ENCODE data around the gene LPGAT1. TPM values are rescaled to one million over a fixed set of nuclear protein-coding genes. Genes with fewer than 3 reads are reported as not detected.
"Not testable (repeated sequence)": the region's sequence is repeated elsewhere in the genome, so short reads cannot be mapped to it uniquely, and the experiment has no call there.

Gene LPGAT1, protein sequence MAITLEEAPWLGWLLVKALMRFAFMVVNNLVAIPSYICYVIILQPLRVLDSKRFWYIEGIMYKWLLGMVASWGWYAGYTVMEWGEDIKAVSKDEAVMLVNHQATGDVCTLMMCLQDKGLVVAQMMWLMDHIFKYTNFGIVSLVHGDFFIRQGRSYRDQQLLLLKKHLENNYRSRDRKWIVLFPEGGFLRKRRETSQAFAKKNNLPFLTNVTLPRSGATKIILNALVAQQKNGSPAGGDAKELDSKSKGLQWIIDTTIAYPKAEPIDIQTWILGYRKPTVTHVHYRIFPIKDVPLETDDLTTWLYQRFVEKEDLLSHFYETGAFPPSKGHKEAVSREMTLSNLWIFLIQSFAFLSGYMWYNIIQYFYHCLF
- 24.4 TPM for polyA plus RNA-seq (2013)

DNA sequence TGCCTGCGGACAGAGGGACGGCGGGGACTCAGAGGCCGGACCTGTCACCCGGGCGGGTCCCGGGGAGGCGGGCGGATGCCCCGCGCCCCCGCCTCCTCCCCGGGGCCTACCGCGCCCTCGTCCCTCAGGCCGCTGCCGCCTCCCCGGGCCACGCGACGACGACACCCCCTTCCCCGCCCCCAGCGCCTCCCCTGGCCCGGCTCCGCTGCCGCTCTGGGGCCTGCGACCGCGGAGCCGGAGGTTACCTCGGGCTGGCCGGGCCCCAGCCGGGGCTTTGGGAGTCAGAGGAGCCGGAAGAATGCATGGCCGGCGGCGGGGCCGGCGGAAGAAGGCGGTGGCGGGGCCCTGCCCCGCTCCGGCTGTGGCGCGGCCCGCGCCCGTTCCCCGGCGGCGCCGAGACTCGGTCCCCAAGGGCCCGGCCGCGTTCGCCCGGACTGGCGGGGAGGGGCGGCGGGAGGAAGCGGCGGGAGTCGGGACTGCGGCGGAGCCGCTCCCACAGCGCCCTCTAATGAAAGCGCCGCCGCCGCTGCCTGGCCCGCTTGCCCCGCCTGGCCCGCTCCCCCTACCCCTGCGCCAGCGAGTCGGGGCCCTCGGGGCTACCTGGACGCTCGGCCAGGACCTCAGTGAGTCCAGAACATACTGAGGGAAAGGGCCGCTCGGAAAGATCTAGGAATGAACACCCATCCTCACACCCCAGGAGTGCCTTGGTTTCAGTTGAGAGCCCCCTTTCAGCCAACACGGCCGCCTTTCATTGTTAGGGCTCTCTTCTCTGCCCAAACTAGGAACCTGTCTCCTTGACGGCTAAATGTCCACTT is at the start of gene LPGAT1:
LPGAT1 (minus strand) TSS at position 436 of the 815 bp plus-strand sequence. CDS start 1,467 bp downstream, outside the sequence.
- WGBS (ENCODE audit: insufficient coverage), result 0% methylated on average over 61 of the region's 88 CpGs
- POLR2A ChIA-PET, result no interaction called here
- H3K36me3 ChIP-seq (ENCODE audit: control insufficient read depth in 4 of 4, insufficient read depth in 4 of 4, low read length in 3 of 4), result peaks cover 0 to 6% (median 5%) of the 10 kb centered on the region in 4 experiments
- CTCF ChIA-PET, result no interaction called here
- H3K4me1 ChIP-seq (ENCODE audit: control extremely low read depth in 1 of 4, control insufficient read depth in 4 of 4, insufficient read depth in 4 of 4, low read length in 3 of 4), result peaks cover 4 to 35% (median 20%) of the 10 kb centered on the region in 4 experiments
- H3K9me3 ChIP-seq (ENCODE audit: control extremely low read depth in 1 of 5, control insufficient read depth in 4 of 5, insufficient read depth in 2 of 5, low read depth in 1 of 5, low read length in 4 of 5), result no peaks in the 10 kb centered on the region
- peak; percentile 69 to 83 (median 75) for DNase-seq
- no peaks in the 10 kb centered on the region for H3K27me3 ChIP-seq (replicated peaks in 2 of 5; ENCODE audit: control insufficient read depth in 4 of 5, insufficient read depth in 5 of 5, low read length in 4 of 5)
- peak within 1 kb of the TSS; percentile 69 to 94 (median 79) for H3K4me3 ChIP-seq (ENCODE audit: control insufficient read depth in 1 of 7, extremely low read depth in 1 of 7, insufficient read depth in 4 of 7, low read depth in 2 of 7, low read length in 6 of 7)
- H3K27ac ChIP-seq (ENCODE audit: insufficient read depth in 1 of 2, low read depth in 1 of 2, low read length in 2 of 2, poor library complexity in 1 of 2, severe bottlenecking in 2 of 2), result peak within 1 kb of the TSS; percentile 40 to 82

DNA sequence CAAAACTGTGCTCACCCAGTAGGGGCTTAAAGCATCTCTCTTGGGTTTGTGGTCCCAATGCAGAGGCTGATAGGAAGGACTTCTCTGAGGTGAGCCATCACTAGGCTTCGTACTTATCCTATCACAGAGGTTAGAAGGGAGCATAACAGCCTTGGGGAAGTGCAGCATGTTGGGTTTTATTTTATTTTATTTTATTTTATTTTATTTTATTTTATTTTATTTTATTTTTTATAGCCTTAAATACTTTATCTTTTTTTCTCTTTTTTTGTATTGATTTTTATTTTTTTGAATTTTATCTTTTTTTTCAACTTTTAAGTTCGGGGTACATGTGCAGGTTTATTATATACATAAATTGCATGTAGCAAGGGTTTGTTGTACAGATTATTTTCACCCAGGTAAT is 48.9 kb upstream of the LPGAT1 start:
- H3K27ac ChIP-seq (ENCODE audit: insufficient read depth in 1 of 2, low read depth in 1 of 2, low read length in 2 of 2, poor library complexity in 1 of 2, severe bottlenecking in 2 of 2), result no peak overlapping the region
- H3K4me1 ChIP-seq (ENCODE audit: control extremely low read depth in 1 of 4, control insufficient read depth in 4 of 4, insufficient read depth in 4 of 4, low read length in 3 of 4), result no peaks in the 10 kb centered on the region
- ChIA-PET POLR2A (no interaction called here), CTCF (no interaction called here)
- no peaks in the 10 kb centered on the region for H3K36me3 ChIP-seq (ENCODE audit: control insufficient read depth in 4 of 4, insufficient read depth in 4 of 4, low read length in 3 of 4)
- no peaks in the 10 kb centered on the region for H3K27me3 ChIP-seq (replicated peaks in 2 of 5; ENCODE audit: control insufficient read depth in 4 of 5, insufficient read depth in 5 of 5, low read length in 4 of 5)
- H3K4me3 ChIP-seq (ENCODE audit: control insufficient read depth in 1 of 7, extremely low read depth in 1 of 7, insufficient read depth in 4 of 7, low read depth in 2 of 7, low read length in 6 of 7), result no peak overlapping the region
- no peak for DNase-seq
- peaks cover 0 to 2% (median 0%) of the 10 kb centered on the region in 5 experiments for H3K9me3 ChIP-seq (ENCODE audit: control extremely low read depth in 1 of 5, control insufficient read depth in 4 of 5, insufficient read depth in 2 of 5, low read depth in 1 of 5, low read length in 4 of 5)
- WGBS (ENCODE audit: insufficient coverage), result no CpG with 5 or more reads among the region's 2 CpGs

DNA sequence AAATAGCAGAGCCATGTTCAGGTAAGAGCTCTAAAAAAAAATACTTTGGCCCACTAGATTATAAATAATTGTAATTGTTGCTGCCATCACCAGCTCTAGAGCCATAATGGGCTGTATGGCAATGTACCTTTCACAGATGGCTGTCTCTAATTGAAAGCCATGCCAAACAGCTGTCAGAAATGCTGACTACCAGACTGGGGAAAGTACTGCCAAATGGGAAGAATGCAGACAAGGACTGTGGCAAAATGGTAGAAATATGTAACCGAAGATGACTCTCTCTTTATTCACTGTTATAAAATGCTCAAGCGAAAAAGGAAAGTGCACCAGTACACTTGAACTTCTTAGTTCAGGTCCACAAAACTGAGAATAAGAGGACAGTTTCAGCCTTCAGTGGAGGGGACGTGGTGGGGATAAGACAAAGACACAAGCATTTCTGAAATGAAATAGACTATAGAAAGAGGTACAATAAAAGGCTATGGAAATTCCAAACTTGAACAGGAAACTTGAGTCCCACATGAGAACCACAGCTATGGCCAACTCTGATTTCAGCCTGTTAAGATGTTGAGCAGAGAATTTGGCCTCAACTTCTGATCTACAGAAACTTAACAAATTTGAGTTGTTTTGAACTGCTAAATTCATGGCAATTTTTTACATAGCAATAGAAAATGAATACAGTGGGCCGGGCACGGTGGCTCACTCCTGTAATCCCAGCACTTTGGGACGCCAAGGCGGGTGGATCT is 46.5 kb upstream of the LPGAT1 start:
- H3K4me3 ChIP-seq (ENCODE audit: control insufficient read depth in 1 of 7, extremely low read depth in 1 of 7, insufficient read depth in 4 of 7, low read depth in 2 of 7, low read length in 6 of 7), result no peak overlapping the region
- H3K27ac ChIP-seq (ENCODE audit: insufficient read depth in 1 of 2, low read depth in 1 of 2, low read length in 2 of 2, poor library complexity in 1 of 2, severe bottlenecking in 2 of 2), result no peak overlapping the region
- no peaks in the 10 kb centered on the region for H3K36me3 ChIP-seq (ENCODE audit: control insufficient read depth in 4 of 4, insufficient read depth in 4 of 4, low read length in 3 of 4)
- DNase-seq, result no peak
- no peaks in the 10 kb centered on the region for H3K27me3 ChIP-seq (replicated peaks in 2 of 5; ENCODE audit: control insufficient read depth in 4 of 5, insufficient read depth in 5 of 5, low read length in 4 of 5)
- H3K4me1 ChIP-seq (ENCODE audit: control extremely low read depth in 1 of 4, control insufficient read depth in 4 of 4, insufficient read depth in 4 of 4, low read length in 3 of 4), result no peaks in the 10 kb centered on the region
- WGBS (ENCODE audit: insufficient coverage), result 100% methylated on average over 6 of the region's 7 CpGs
- H3K9me3 ChIP-seq (ENCODE audit: control extremely low read depth in 1 of 5, control insufficient read depth in 4 of 5, insufficient read depth in 2 of 5, low read depth in 1 of 5, low read length in 4 of 5), result peaks cover 0 to 2% (median 0%) of the 10 kb centered on the region in 5 experiments
- CTCF ChIA-PET, result interaction anchor here (1.0 to 1.8 kb wide), 2 partner anchors 8 to 12 kb away, joined by 3 read pairs; no protein-coding TSS in a partner anchor
- POLR2A ChIA-PET, result no interaction called here

DNA sequence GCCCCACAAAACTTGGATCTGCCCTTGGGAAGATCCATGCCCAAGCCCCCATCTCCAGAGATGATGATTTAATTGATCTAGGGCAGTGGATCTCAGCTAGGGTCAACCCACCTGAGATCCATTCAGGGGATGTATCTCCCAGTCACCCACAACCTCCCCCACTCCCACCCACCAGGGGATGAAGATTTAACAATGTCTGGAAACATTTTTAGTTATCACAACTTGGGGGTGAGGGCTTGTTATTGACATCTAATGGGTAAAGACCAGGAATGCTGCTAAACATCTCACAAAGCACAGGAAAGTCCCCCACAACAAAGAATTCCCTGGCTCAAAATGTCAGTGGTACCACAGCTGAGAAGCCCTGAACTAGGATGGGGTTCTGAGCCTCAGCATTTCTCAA is 45.0 kb upstream of the LPGAT1 start:
- POLR2A ChIA-PET, result no interaction called here
- no peak overlapping the region for H3K4me3 ChIP-seq (ENCODE audit: control insufficient read depth in 1 of 7, extremely low read depth in 1 of 7, insufficient read depth in 4 of 7, low read depth in 2 of 7, low read length in 6 of 7)
- no peak for DNase-seq
- CTCF ChIA-PET, result interaction anchor here (0.5 kb wide), 1 partner anchor 916 kb away, joined by 3 read pairs; the partner anchor contains the start of genes NSL1 and TATDN3
- no peaks in the 10 kb centered on the region for H3K9me3 ChIP-seq (ENCODE audit: control extremely low read depth in 1 of 5, control insufficient read depth in 4 of 5, insufficient read depth in 2 of 5, low read depth in 1 of 5, low read length in 4 of 5)
- no peaks in the 10 kb centered on the region for H3K27me3 ChIP-seq (replicated peaks in 2 of 5; ENCODE audit: control insufficient read depth in 4 of 5, insufficient read depth in 5 of 5, low read length in 4 of 5)
- H3K4me1 ChIP-seq (ENCODE audit: control extremely low read depth in 1 of 4, control insufficient read depth in 4 of 4, insufficient read depth in 4 of 4, low read length in 3 of 4), result no peaks in the 10 kb centered on the region
- H3K36me3 ChIP-seq (ENCODE audit: control insufficient read depth in 4 of 4, insufficient read depth in 4 of 4, low read length in 3 of 4), result no peaks in the 10 kb centered on the region
- H3K27ac ChIP-seq (ENCODE audit: insufficient read depth in 1 of 2, low read depth in 1 of 2, low read length in 2 of 2, poor library complexity in 1 of 2, severe bottlenecking in 2 of 2), result no peak overlapping the region

DNA sequence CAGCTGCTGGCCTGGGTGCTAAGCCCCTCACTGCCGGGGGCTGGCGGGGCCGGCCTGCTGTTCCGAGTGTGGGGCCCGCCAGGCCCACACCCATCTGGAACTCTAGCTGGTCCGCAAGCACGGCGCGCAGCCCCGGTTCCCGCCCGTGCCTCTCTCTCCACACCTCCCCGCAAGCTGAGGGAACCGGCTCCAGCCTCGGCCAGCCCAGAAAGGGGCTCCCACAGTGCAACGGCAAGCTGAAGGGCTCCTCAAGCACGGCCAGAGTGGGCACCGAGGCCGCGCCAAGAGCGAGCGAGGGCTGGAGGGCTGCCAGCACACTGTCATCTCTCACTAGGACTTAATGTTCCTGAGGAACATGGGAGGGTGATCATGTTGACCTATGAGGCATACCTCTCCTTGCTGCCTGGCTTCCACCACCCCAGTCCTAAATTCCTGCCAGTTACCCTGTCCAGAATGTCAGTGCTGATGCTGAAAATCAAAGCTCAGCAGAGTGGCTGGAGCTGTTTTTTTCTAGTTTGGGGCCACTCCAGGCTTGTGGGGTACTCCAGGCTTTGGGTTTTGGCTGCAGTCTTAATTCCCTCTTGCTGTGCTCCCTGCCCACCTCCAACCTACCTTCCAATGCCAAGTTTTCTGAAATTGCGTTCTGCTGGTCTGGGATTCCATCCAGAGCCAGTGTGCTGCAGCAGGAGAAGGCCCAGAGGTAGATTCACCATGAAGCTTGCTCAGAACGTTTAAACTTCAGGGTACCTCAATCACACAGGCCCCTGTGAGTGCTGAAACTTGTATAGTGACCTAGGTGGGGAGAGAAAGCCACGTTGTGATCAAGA is 44.2 kb upstream of the LPGAT1 start:
- ChIA-PET POLR2A (no interaction called here), CTCF (interaction anchor here (1.4 kb wide), 1 partner anchor 160 kb away, joined by 3 read pairs; the partner anchor contains the start of genes DTL and INTS7)
- Histone ChIP-seq H3K4me3 (ENCODE audit: control insufficient read depth in 1 of 7, extremely low read depth in 1 of 7, insufficient read depth in 4 of 7, low read depth in 2 of 7, low read length in 6 of 7) (no peak overlapping the region), H3K4me1 (ENCODE audit: control extremely low read depth in 1 of 4, control insufficient read depth in 4 of 4, insufficient read depth in 4 of 4, low read length in 3 of 4) (no peaks in the 10 kb centered on the region), H3K27me3 (replicated peaks in 2 of 5; ENCODE audit: control insufficient read depth in 4 of 5, insufficient read depth in 5 of 5, low read length in 4 of 5) (no peaks in the 10 kb centered on the region), H3K36me3 (ENCODE audit: control insufficient read depth in 4 of 4, insufficient read depth in 4 of 4, low read length in 3 of 4) (no peaks in the 10 kb centered on the region), H3K27ac (ENCODE audit: insufficient read depth in 1 of 2, low read depth in 1 of 2, low read length in 2 of 2, poor library complexity in 1 of 2, severe bottlenecking in 2 of 2) (no peak overlapping the region), H3K9me3 (ENCODE audit: control extremely low read depth in 1 of 5, control insufficient read depth in 4 of 5, insufficient read depth in 2 of 5, low read depth in 1 of 5, low read length in 4 of 5) (no peaks in the 10 kb centered on the region)
- DNase-seq, result no peak
- WGBS (ENCODE audit: insufficient coverage), result 93% methylated on average over 9 of the region's 25 CpGs

DNA sequence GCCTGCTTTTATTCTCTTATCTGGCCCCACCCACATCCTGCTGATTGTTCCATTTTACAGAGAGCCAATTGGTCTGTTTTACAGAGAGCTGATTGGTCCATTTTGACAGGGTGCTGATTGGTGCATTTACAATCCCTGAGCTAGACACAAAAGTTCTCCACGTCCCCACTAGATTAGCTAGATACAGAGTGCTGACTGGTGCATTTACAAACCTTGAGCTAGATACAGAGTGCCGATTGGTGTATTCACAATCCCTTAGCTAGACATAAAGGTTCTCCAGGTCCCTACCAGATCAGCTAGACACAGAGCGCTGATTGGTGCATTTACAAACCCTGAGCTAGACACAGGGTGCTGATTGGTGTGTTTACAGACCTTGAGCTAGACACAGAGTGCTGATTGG is 43.2 kb upstream of the LPGAT1 start:
- DNase-seq; H3K27me3 ChIP-seq (replicated peaks in 2 of 5; ENCODE audit: control insufficient read depth in 4 of 5, insufficient read depth in 5 of 5, low read length in 4 of 5); H3K4me3 ChIP-seq (ENCODE audit: control insufficient read depth in 1 of 7, extremely low read depth in 1 of 7, insufficient read depth in 4 of 7, low read depth in 2 of 7, low read length in 6 of 7); H3K27ac ChIP-seq (ENCODE audit: insufficient read depth in 1 of 2, low read depth in 1 of 2, low read length in 2 of 2, poor library complexity in 1 of 2, severe bottlenecking in 2 of 2); H3K36me3 ChIP-seq (ENCODE audit: control insufficient read depth in 4 of 4, insufficient read depth in 4 of 4, low read length in 3 of 4); H3K9me3 ChIP-seq (ENCODE audit: control extremely low read depth in 1 of 5, control insufficient read depth in 4 of 5, insufficient read depth in 2 of 5, low read depth in 1 of 5, low read length in 4 of 5); H3K4me1 ChIP-seq (ENCODE audit: control extremely low read depth in 1 of 4, control insufficient read depth in 4 of 4, insufficient read depth in 4 of 4, low read length in 3 of 4); POLR2A ChIA-PET: not testable (repeated sequence)
- CTCF ChIA-PET, result interaction anchor here (1.4 kb wide), 1 partner anchor 161 kb away, joined by 3 read pairs; the partner anchor contains the start of genes DTL and INTS7
- no CpG with 5 or more reads among the region's 3 CpGs for WGBS (ENCODE audit: insufficient coverage)
